ENCODE results near the gene GHRHR.

GHRHR gene

DNA sequence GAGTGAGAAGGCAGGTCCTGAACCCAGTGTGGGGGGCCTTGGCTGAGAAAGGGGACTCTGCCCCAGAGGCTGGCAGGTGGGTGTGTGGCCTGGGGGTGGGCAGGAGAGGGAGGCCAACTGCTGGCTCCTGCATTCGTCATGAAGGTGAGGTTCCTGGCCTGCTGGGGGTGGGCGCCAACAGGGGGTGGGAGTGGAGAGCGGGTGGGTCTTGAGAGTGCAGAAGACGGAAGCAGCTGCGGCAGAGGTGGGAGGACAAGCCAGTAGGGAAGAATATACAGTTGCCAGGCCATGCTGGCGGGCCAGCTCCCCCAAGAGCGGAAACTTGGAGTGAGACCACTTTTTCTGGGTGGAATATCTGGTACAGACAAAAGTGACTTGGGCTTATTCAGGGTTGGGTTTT, 23.4 kb downstream of the GHRHR start:
- no peak for DNase-seq

DNA sequence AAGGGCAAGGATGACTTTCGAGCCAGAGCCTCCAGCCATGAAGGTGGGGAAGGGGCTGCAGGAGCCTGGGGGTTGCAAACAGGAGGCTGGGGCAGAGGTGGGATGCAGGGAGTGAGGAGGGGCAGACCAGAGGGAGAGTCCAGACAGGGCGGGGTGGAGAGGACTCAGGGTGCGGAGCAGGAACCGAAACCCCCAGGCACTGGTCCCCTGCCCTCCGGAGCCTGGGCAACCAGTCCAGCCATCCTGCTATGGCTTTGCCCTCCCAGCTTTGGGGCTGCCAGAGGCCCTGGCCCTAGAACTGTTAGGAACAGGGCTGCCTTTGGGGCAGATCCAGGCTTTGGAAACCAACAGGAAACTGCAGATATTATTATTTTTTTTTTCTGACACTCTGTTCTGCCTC, 24.2 kb downstream of the GHRHR start:
- no peak for DNase-seq

DNA sequence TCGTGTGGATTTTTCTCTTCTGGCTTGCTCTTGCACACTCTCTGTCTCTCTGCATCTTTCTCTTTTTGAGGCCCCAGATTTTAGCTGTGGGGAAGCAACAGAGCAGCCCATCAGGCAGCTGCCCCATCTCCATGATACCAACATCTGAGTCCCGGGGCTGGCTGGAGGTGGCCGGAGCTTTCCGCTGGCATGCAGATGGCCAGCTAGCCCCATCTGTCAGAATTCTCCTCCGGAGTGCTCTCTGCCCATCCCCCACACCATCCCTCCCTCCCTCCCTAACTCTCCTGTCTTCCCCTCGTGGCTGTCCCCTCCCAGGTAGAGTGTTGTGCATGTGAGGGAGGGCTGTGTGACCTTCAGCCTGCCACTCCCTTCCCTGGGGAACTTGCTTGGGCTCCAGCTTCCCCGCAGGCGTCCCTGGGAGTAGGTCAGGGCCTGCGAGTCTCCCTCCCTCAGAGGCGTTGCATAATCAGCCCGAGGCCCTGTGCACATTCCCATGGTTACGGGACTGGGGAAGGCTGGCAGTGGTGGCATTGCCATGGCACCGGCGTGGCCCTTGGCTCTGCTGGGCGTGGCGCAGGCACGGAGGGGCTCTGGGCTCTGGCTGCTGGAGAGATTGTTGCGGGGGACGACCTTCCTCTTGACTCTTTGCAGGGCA, 24.7 kb downstream of the GHRHR start:
- no peak for DNase-seq

DNA sequence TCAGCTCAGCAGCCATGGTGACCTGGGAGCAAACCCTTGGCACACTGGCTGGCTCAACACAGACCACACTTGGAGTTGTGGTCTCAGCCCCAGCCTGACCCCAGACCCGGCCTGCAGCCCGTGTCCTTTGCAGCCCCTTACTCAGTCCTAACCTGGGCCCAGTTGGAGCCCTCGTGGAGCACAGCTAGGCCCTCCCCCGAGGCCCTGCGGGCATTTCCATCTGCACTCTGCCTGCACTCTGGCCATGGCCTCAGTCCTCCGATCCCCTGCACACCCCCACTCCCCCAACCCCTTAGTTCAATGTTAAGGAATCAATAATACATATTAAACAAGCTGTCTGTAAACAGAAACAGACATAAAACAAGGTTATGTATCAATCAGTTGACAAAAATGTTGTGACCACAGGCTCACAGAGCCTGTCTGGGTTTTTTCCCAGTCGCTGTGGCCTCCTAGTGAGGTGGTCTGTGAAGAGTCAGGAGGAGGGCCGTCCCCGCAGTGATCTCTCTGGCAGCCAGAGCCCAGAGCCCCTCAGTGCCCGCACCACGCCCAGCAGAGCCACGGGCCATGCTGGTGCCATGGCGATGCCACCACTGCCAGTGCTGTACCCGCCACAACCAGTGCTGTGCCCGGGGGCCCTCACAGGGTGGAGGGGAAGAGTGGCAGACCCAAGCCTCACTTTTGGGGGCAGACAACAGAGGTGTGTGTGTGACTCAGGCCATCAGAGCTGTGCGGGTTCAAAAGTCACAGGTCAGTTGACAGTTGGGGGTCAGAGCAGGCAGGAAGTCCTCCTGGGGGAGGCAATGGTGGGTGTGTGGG, 25.5 kb downstream of the GHRHR start:
- no peak for DNase-seq

DNA sequence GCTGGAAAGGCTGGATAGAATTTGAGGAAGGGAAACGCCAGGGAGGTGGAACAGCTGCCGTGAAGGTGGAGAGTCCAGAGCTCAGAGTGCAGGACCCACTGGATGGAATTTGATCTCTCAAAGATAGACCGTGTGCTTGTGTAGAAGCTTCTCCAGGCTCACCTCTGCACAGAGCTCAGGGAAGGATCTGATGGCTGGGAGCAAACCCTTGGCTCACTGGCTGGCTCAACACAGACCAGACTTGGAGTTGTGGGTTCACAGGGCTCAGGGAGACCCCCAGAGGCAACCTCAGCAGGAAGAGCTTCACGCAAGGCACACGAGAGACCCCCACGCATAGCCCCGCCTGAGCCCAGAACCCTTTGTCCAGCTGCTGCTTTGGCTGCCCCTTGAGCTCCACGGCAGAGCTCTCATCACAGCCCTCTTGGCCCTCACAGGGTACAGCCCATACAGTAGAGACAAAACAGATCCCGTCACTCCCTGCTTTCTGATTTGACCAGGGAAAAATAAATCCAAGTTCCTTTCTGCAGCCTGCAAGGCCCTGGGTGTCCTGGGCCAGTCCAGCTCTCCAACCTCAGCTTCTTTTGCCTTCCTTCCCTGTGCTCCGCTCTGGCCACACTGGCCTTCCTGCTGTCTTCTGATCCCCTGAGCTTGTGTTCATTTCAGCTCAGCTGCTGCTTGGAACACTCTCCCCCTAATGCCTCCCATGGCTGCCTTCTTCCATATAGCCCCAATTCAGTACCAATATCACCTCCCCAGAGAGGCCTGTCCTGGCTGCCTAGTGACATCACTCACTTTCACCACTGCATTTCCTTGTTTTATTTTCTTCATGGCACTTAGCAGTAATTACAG, 26.3 kb downstream of the GHRHR start:
- DNase-seq: no peak

DNA sequence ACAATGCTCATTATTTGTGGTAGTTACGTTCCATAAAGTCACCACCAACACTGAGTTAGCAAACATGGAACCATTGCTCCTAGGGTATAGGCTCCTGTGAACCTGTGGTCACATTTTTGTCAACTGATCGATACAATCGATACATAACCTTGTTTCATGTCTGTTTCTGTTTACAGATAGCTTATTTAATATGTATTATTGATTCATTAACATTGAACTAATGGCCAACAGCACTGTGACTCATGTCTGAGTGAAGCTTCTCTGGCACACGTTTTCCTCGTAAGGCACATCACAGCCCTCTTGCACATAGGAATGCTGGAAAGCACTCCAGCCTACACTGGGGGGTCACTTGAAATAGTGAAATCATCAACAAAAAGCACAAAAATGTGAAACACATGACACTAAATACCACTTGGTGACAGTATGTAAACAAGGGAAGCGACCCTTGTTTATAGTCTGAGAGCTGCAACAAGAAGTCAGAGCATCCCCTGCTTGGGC, 27.0 kb downstream of the GHRHR start:
- DNase-seq: no peak

DNA sequence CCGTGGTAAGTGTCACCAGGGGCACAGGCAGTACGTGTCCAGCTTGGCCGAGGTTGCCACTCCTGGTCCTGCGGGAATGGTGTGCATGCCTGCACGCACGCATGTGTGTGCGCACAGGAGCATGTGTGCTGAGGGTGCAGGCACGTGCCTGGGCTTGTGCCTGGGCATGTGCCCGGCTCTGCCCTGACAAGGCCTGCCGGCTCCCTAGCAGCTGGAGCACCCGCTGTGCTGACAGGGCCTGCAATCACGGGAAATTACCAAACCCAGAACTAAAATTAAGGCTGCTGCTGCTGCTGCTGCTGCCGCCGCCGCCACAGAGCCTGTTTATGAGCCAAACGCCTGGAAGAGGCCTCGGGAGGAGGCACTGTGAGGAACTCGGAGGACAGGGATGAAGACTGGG, 28.7 kb downstream of the GHRHR start:
- DNase-seq: no peak

DNA sequence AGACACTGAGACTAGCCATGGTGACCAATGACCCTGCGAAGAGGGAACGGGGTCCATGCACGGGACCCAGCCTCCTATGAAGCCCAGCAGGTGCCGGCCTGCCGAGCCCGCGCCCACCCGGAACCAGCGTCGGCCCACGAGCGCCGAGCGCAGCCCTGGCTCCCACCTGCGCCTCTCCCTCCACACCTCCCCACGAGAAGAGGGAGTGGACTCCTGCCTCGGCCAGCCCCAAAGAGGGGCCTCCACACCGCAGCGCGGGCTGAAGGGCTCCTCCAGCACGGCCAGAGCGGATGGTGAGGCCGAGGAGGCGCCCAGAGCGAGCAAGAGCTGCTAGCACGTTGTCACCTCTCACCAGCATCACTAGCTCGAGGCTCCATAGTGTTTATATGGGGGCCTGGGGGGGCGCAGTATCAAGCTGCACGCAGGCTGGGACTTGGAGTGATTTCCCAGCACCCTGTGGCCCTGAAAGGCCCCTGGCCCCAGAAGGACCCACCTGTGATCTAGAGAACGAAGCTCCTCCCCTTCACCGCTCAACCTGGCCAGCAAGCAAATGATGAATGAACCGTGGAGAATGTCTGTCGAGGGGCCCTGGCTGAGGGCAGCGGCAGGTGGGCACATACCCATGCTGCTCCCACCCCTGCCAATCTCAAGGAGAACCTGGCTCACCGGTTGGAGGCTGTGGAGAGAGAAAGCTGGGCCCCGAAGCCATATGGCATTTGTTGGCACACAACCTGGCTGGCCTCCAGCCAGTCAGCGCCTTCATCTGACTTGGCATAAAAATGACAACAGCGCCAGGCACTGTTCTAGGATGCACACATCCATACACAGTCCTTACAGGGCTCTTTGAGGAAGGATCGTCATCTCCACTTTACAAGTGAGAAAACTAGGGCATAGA, 30.7 kb downstream of the GHRHR start:
- no peak for DNase-seq

DNA sequence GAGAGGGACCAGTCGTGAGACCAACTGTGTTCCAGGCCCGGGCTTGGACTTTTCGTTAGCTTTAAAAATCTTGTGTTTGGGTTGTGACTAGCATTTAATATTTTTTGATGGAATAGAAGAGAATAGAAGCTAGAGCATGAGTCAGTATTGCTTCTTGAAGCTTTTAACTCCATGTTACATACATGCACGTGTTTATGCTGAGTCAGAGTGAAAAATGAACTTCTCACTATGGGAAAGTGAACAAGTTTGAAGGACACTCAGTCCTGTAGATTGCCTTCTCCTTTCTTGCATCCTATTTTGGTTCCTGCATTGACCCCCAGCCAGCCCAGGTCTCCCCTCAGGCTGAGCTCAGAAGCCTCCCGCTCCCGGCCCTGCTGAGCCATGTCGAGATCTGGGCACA, 31.8 kb downstream of the GHRHR start:
- DNase-seq: no peak

DNA sequence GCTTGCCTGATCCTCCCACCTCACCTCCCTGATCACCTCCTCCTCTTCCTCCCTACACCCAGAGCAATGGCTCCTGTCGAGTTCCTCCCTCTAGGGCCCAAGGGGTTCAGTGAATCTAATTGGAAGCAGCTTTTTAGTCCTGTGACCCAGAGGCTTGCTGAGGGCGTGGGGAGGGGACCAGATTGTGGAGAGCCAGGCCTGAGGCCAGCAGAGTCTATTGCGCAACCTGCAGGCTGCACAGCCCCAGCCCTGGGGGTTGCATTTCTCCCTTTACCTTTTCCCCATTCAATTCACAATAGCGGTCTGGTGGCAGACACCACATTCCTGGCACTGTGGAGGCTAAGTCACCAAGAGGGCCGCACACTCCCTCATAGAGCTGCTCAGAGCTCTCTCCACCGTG, 32.5 kb downstream of the GHRHR start:
- no peak for DNase-seq

DNA sequence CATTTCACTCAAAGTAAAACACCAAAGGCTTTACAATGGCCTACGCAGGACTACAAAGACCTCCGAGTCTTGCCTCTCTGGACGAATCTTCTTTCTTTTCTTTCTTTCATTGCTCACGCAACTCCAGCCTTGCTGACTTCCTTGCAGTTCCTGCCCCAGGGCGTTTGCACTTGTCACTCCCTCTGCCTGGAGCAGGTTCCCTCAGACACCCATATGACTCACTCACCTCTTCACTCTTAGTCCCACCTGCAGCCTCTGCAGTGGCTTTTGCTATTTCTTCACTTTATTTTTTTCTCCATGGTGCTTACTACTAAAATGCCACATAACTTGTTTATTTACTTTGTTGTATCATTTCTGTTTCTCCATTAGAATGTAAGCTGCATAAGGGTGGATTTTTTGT, 33.1 kb downstream of the GHRHR start:
- DNase-seq: no peak

DNA sequence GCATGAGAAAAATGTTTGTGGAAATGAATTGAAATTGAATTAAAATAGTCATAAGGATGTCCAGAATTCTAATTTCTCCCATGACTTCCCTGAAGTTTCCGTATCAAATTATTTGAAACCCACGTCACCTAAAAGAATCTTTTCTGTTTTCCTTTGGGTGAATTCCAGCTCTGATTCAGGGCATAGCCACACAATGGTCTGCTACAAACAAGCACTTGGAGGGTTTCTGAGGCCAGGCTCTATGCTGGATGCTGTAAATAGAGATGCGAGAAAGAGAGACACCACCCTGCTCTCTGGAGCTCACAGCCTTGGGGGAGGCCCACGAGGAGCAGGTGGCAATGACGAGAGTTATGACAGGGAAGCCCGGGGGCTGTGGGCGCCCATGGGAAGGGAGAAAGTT, 33.6 kb downstream of the GHRHR start:
- DNase-seq: no peak

DNA sequence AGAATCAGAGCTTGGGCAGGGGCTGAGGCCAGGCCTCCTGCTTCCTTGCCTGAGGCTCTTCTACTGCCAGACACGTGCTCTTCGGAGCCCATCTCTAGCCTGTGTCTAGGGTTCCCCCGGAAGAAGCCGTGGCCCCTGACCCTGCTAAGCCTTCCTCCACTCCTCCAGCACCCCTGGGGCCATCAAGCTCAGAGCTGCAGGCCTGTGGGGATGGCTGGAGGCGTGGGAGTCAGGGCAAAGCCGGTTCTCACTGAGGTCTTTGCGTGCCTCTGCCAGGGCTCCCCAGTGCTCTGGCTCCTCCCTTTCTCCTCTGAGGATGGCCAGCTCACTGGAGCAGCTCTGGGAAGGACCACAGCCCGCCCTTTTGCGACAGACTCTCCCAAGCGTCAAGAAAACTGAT, 34.4 kb downstream of the GHRHR start:
- no peak for DNase-seq

DNA sequence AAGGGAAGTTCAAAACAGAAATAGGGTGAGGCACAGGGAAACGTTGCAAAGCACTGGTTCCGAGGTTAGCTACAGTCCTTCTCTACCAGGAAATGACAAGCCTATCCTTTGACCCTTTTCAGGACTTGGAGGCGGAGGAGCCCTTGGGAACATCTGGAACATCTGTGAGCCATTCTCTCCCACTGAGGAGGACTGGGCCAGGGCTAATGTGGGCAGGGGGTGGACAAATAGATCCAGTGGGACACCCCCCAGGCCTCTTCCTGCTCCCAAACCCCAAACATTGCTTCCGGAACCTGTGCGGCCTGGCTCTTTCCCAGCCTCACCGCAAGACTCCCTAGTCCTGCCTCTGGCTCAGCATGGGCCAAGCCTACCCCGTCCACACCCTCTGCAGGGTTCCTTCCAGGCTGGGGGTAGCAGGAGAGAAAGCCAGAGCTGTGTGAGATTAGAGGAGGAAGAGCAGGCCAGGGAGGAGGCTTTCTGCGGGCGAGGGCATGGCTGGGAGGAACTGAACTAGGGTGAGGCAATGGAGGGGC, 36.5 kb downstream of the GHRHR start:
- DNase-seq: no peak

DNA sequence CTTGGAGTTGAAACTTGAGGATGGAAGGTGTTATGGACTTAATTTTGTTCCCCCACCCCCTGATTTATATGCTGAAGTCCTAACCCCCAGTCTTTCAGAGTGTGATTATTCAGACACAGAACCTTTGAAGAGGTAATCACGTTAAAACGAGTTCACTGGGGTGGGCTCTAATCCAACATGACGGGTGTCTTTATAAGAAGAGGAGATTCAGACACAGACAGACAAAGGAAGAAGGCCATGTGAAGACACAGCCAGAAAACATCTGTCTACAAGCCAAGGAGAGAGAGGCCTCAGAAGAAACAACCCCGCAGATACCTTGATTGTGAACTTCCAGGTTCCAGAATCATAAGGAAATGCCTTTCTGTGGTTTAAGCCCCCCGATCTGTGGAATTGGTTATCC, 37.0 kb downstream of the GHRHR start:
- no peak for DNase-seq

DNA sequence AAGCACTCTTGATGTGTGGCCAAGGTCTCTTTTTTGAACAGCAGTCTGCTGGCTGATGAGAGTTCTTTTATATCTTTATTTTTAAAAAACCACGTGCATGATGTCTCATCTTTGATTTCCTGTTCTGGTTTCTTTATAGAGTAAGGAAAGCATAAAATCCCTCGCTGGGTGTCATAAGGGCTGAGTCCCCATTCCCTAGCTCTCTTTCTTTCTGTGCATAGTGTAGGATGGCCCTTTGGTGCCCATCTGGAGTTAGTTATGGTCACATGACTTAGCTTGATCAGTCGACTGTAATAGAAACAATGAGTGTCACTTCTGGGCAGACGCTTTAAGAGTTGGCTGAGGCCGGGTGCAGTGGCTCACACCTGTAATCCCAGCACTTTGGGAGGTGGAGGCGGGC, 38.5 kb downstream of the GHRHR start:
- no peak for DNase-seq

DNA sequence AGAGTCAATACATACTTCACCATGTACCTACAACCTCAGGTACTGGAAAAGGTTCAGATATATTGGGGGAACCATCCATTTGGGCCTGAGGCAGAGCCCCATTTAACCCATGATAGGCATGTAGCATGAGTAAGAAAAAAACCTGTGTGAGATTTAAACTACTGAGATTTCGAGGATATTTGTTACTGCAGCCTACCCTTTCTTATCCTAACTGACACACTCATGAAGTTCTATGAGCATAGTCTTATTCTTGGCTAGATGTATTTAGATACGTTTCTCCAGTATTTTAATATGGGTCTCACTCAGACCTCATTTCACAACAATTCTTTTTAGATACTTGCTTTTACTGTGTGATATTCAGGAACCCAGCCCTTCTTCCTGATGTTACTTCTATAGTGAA, 39.3 kb downstream of the GHRHR start:
- DNase-seq: no peak

DNA sequence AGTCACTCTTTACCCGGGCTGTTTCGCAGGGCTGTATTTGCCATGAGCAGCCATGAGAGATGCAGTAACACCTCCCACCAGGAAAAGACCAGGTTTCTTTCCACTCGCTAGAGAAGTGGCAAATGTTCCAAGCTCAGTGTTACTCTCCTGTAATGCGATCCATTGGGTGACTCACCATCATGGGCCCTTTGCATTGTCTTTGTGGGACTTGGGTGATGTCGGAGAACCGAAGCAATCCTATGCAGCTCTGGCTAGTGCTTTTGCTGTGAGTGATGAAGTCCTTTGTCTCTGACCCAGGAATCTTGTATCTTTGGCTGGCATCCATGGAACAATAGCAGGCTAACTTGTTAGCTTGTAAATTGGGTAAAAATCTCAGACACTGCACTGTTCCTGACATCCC, 40.0 kb downstream of the GHRHR start:
- no peak for DNase-seq

DNA sequence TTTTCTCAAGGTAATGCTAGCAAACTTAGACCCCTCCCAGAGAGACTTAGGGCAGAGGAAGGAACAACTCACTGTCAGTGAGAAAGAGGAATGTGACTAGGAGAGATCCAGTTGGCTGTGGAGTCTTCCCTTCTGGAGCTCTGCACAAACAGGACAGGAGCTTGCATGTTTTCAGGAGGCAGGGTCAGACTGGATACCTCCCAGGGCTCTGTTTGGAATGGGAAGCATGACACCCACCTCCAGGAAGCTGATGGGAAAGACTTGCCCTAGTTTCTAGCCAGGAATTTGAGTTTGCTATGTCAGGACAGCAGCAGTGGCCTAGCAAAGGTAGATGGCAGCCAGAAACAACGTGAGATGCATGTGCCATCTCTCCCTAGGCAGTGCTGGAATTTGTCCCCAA, 40.6 kb downstream of the GHRHR start:
- no peak for DNase-seq

DNA sequence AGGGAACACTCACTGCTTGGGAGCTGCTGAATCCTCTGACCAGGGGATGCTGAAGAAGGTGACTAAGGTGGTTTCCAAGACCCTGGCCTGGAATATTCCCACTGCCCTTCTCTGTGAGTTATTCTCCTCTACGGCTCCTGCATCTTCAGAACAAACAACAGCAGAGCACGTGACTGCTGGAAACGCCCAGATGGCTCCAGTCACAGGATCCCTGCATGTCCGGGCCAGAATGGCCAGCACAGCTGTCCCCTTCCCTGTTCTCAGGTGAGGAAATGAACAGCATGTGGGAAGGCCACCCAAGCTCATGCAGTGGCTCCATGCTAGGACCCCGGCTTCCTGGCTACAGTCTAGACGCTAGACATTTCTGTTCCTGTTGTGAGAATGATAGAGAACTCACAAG, 43.1 kb downstream of the GHRHR start:
- DNase-seq: no peak

DNA sequence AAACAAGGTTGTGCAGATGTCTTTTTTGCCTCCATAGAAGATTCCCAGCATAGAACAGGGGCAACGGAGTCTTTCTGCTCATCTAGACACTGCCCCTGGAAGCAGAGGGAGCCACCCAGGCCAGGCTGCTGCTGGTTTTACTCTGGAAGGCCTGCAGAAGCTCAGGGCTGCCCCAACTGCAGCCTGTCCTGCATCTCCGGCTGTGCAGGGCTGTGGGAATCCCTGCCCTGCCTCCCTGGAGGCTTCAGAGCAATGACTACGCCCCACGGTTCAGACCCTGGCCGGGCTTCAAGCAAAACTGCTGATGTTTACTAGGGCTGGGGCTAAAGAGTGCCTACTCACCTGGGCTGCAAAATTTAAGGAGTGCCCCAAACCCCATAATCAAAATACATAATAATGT, 43.9 kb downstream of the GHRHR start:
- no peak for DNase-seq

DNA sequence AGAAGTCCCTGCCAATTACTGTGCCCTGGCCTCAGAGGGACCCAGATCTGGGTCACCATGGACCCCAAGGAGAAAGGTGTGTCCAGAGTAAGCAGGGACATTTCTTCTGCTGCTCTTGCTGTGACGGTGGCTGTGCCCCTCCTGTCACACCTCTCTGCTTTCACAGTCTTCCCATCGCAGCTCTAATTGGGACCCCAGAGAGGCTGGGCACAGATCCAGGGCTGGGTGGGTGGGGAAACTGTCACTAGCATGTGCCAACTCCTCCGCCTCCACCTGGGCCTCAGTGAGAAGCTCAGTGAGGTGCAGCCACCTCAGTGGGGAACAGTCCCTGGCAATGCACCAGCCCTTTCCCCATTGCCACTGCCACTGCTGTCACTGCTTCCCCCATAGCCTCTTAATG, 51.1 kb downstream of the GHRHR start:
- no peak for DNase-seq
